Omental fat pad (tissue), 4 donors: ENCODE results near the gene MAVS. TPM values are rescaled to one million over a fixed set of nuclear protein-coding genes. Genes with fewer than 3 reads are reported as not detected.
A peak's percentile ranks its signal among the peaks of the same experiment; 100 is the strongest.

ENCODE experiments used
- ATAC-seq: fragments of 150-250 bp; one replicate; pipeline ENCODE4 v1.9.1; 2016; ENCODE audit warnings: mild to moderate bottlenecking, moderate library complexity; ENCODE audit not compliant: low FRiP score
- DNase-seq: peaks from one replicate; pipeline ENCODE4 v3.0.0-alpha.2; 2019; ENCODE audit warnings: low spot score
- total RNA-seq, 4 donors: library from RNA; depleted of rRNA; stranded (reverse); fragments of >200 nt; gene quantifications; one replicate each; pipeline ENCODE4 v1.1.0, GENCODE V29; 2016
- TF ChIP-seq, protein P1 (sequence below), 3 donors: fragments of 450-650 bp; IDR thresholded peaks; one replicate each; pipeline ENCODE4 v1.5.1; 2016 to 2017; ENCODE audit warnings: antibody characterized with exemption in 3 of 3, mild to moderate bottlenecking in 3 of 3, moderate library complexity in 2 of 3

MAVS gene
- total RNA-seq, 4 donors from 2014 or later = 21.8 to 37.8 (median 29.7) TPM

DNA sequence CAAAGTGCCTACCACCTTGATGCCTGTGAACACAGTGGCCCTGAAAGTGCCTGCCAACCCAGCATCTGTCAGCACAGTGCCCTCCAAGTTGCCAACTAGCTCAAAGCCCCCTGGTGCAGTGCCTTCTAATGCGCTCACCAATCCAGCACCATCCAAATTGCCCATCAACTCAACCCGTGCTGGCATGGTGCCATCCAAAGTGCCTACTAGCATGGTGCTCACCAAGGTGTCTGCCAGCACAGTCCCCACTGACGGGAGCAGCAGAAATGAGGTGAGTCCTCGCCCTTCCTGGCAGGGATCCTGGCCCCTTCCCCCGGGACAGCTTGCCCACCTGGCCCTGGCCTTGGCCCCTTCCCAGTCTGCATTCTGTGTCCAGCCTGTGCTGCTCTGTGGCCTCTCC, 17.9 kb downstream of the MAVS start:
- TF ChIP-seq, protein P1, sequence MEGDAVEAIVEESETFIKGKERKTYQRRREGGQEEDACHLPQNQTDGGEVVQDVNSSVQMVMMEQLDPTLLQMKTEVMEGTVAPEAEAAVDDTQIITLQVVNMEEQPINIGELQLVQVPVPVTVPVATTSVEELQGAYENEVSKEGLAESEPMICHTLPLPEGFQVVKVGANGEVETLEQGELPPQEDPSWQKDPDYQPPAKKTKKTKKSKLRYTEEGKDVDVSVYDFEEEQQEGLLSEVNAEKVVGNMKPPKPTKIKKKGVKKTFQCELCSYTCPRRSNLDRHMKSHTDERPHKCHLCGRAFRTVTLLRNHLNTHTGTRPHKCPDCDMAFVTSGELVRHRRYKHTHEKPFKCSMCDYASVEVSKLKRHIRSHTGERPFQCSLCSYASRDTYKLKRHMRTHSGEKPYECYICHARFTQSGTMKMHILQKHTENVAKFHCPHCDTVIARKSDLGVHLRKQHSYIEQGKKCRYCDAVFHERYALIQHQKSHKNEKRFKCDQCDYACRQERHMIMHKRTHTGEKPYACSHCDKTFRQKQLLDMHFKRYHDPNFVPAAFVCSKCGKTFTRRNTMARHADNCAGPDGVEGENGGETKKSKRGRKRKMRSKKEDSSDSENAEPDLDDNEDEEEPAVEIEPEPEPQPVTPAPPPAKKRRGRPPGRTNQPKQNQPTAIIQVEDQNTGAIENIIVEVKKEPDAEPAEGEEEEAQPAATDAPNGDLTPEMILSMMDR (IDR thresholded peaks at IDR 0.05) = no peak
- DNase-seq = no peak
- ATAC-seq = no peak

DNA sequence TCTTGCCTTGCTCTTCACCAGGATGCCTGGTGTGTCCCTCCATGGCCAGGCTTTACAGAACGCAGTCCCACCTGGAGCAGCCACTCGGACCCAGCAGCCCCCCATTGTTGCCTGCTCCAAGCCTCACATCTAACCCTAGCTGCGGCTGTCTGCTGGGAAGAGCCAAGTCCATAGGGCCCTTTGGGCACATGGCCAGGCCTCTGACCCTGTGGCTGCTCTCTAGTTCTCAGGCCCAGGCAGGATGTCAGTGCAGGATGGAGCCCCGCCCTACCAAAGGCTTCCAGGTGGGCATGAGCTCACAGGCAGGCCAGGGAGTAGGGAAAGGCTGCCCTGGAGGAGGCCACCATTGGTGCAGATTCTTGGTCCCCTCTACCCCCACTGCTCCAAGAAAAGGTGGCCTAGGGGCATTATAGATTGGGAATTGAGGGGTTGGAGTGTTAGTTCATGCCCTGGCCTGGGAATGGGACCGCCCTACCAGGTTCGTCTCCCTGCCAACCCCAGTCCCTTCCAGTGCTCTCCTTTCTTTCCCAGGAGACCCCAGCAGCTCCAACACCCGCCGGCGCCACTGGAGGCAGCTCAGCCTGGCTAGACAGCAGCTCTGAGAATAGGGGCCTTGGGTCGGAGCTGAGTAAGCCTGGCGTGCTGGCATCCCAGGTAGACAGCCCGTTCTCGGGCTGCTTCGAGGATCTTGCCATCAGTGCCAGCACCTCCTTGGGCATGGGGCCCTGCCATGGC, 18.7 kb downstream of the MAVS start:
- TF ChIP-seq, protein P1 (IDR thresholded peaks at IDR 0.05) = no peak

DNA sequence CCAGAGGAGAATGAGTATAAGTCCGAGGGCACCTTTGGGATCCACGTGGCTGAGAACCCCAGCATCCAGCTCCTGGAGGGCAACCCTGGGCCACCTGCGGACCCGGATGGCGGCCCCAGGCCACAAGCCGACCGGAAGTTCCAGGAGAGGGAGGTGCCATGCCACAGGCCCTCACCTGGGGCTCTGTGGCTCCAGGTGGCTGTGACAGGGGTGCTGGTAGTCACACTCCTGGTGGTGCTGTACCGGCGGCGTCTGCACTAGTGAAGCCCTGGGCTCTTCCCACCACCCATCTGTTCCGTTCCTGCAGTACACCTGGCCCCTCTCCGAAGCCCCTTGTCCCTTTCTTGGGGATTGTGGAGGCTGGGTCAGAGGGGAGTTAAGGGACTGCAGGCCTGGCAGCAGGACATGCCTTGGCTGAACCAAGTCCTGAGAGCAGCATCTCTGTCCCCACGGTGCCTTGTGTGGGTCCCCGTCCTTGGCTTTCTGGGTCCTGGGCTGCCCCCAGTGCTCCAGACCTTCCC, 19.3 kb downstream of the MAVS start:
- DNase-seq (no peak), ATAC-seq (no peak)
- TF ChIP-seq, protein P1 (IDR thresholded peaks at IDR 0.05) = no peak

More for the DNA sequence above, 18.7 kb downstream of the MAVS start:
- ATAC-seq (no peak), DNase-seq (no peak)

DNA sequence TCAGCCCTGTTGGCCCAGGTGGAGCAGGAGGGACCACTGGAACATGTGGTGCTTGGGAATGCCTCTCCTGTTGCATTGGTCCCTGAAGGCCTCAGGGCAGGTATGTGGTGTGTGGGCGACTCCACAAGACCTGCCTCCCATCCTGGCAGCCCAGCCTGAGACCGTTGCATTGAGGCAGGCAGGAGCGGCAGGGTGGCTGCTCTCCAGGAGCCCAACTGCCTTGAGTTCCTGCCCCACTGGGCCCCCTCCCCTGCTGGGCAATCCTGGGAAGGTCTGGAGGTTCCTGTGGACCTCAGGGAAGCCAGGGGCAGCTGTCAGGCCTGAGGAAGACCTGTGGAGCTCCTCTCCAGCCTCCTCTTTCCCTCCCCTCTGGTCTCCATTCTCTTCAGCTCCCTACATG, 19.8 kb downstream of the MAVS start:
- DNase-seq = no peak
- TF ChIP-seq, protein P1 (IDR thresholded peaks at IDR 0.05) = no peak
- ATAC-seq = no peak

DNA sequence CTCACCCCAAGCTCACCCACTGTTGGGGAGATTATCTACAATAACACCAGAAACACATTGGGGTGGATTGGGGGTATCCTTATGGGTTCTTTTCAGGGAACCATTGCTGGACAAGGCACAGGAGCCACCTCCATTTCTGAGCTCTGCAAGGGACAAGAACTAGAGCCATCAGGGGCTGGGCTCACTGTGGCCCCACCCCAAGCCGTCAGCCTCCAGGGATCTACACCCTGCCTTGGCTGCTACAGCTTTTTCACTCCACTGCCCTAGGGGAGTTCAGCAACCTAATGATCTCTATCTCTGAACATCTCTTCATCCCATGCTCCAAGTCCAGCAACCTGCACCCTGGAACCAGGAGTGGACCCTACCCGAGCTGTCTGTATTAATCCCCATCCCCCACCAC, 21.2 kb downstream of the MAVS start:
- ATAC-seq = no peak
- DNase-seq = no peak
- TF ChIP-seq, protein P1 (IDR thresholded peaks at IDR 0.05) = no peak

DNA sequence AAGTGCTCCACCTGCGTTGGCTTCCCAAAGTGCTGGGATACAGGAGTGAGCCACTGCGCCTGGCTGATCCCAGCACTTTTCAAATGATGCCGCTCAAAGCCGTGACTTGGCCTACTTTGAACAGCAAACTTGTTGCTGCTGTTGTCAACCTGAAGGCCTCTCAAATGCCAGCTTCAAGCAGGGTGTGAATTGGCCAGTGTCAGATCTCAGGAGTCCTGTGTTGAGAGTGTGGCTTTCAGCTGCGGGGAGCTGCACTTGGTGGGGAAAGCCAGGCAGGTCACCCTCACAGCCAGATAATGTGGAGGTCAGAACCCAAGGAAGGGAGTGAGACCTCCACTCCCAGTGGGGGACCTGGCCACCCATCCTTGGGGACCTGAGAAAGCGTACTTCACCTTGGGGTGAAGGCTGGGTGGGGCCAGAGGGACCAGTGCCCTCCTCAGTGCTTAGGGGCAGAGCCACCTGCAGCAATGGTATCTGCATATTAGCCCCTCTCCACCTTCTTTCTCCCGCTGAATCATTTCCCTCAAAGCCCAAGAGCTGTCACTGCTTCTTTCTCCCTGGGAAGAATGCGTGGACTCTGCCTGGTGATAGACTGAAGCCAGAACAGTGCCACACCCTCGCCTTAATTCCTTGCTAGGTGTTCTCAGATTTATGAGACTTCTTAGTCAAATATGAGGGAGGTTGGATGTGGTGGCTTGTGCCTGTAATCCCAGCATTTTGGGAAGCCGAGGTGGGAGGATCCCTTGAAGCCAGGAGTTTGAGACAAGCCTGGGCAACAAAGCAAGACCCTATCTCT, 23.4 kb downstream of the MAVS start:
- TF ChIP-seq, protein P1 (IDR thresholded peaks at IDR 0.05) = no peak
- DNase-seq (no peak), ATAC-seq (peak; percentile 13)
